Psoas muscle (tissue), 8 donors: ENCODE results near the gene MAP3K4. TPM values are rescaled to one million over a fixed set of nuclear protein-coding genes. Genes with fewer than 3 reads are reported as not detected.

Experiments used
- ATAC-seq, 4 donors: fragments of 200-7000 bp; cut with Tn5 transposase; one replicate each; pipeline ENCODE4 v1.9.1; 2020; ENCODE audit warnings: moderate library complexity in 3 of 4, mild to moderate bottlenecking in 2 of 4
- DNase-seq, 2 donors: peaks; one replicate each; pipeline ENCODE4 v3.0.0-alpha.2; 2020
- H3K27ac ChIP-seq: fragments of 200-600 bp; one replicate; pipeline ENCODE4 v1.8.0; 2022
- H3K27me3 ChIP-seq, 3 donors: fragments of 200-600 bp in 1 of 3; one replicate each; pipeline versions ENCODE4 v1.6.1 to v1.8.0; 2013 to 2022; ENCODE audit warnings: low read length in 2 of 3, mild to moderate bottlenecking in 2 of 3, moderate library complexity in 1 of 3; ENCODE audit not compliant: insufficient read depth in 3 of 3
- H3K36me3 ChIP-seq, 2 donors: fragments of 200-600 bp in 1 of 2; one replicate each; pipeline versions ENCODE4 v1.6.1 to v1.8.0; 2013 to 2022; ENCODE audit warnings: low read depth in 1 of 2, mild to moderate bottlenecking in 1 of 2, moderate library complexity in 1 of 2; ENCODE audit not compliant: insufficient read depth in 1 of 2
- H3K4me1 ChIP-seq: fragments of 200-600 bp; one replicate; pipeline ENCODE4 v1.8.0; 2022
- H3K4me3 ChIP-seq: fragments of 200-600 bp; one replicate; pipeline ENCODE4 v1.8.0; 2022; ENCODE audit warnings: mild to moderate bottlenecking
- H3K9me3 ChIP-seq: fragments of 200-600 bp; one replicate; pipeline ENCODE4 v1.8.0; 2022
- WGBS, 3 donors: extraction: QIAGEN DNeasy Blood & Tissue Kit; methylation state at CpG; one replicate each; pipeline versions ENCODE4 v1.1.6 to v1.1.7; 2013; 5-methylcytosine and 5-hydroxymethylcytosine counted together
- intact Hi-C, 2 donors: fragments of 100-400 bp; cut with DNase I; formaldehyde crosslinking; loops; one replicate each; pipeline versions ENCODE4 v1.11.0 to v1.14.2; 2022
- polyA plus RNA-seq, 3 donors: library from polyadenylated mRNA; stranded (reverse); fragments of 200-250 nt; gene quantifications; one replicate each; pipeline ENCODE4 v1.2.3, GENCODE V29; 2013
- total RNA-seq, 4 donors: library from RNA; stranded (reverse); fragmentation: NEBNext Ultra II Directional in 2 of 4; extraction: Animal tissue kit (Norgen Biotek cat#: 25700) in 2 of 4; gene quantifications; one replicate each; pipeline versions ENCODE4 v1.2.1 to v1.2.4, GENCODE V29; 2021 to 2023
- TF ChIP-seq, protein P1 (sequence below): fragments of 200-600 bp; IDR thresholded peaks from one replicate; pipeline ENCODE4 v1.8.0; 2022; ENCODE audit warnings: antibody characterized with exemption
- donor health status: healthy with polysubstance abuse.
- donor health status: DM: no; HTN: no; CAD: no; lungs with moderate emphysema.
- donor health status: Bipolar disorder and iron deficiency.
- donor health status: healthy.
- donor health status: DM: yes; HTN: yes; CAD: no.
- donor health status: DM: no; HTN: no; CAD: no.
- donor health status: DM: no; HTN: no; CAD: no.
- donor health status: DM: yes; HTN: yes; CAD: no.

Gene MAP3K4
- total and polyA plus RNA-seq, 7 donors: 13.5 to 45.8 (median 19.4) TPM

DNA sequence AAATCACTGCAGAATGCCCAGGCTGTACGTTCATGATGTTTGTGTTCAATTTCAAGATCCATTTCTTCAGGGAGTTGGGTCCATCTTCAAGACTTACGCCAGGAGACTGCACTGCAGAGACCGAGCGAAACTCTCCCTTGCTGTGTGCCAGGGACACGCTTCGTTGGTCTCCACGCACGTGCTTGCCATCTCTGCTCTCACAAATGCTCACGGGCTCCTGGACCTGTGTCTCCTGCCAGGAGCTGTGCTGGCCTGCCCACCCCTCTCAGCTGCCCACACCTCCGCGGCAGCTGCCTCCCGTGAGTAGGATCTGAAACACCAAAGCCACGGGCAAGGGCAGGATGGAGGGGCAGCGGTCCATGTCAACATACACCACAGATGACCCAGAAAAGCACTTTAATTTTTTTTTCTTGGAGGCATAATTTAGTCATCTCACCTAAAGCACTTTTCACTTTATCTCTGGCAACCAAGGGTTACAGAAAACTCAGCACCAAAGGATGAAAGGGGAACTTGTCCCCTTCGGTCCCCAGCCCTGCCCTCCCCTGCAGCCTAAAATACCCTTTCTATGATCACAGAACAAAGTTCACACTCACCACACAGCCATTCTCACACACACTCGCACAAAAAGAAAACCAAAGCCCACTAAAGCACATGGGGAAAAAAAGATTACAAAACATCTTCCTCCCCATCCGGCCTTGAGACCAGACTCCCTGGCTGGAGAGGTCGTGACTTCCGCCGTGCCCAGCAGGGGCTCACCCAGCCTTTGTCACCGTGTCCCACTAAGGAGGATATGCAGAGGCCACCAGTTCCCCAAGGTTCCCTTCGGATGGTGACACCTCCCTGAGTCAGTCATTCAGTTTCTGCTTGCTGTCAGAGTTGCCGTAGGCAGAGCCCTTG, 144.4 kb downstream of the MAP3K4 start:
- Histone ChIP-seq H3K9me3 (no peaks in the 10 kb centered on the region), H3K4me1 (no peaks in the 10 kb centered on the region), H3K27me3 (no peaks in the 10 kb centered on the region), H3K36me3 (peaks cover 0 to 30% of the 10 kb centered on the region in 2 donors), H3K27ac (no peak overlapping the region), H3K4me3 (no peak overlapping the region)
- ATAC-seq: no peak
- TF ChIP-seq, protein P1, sequence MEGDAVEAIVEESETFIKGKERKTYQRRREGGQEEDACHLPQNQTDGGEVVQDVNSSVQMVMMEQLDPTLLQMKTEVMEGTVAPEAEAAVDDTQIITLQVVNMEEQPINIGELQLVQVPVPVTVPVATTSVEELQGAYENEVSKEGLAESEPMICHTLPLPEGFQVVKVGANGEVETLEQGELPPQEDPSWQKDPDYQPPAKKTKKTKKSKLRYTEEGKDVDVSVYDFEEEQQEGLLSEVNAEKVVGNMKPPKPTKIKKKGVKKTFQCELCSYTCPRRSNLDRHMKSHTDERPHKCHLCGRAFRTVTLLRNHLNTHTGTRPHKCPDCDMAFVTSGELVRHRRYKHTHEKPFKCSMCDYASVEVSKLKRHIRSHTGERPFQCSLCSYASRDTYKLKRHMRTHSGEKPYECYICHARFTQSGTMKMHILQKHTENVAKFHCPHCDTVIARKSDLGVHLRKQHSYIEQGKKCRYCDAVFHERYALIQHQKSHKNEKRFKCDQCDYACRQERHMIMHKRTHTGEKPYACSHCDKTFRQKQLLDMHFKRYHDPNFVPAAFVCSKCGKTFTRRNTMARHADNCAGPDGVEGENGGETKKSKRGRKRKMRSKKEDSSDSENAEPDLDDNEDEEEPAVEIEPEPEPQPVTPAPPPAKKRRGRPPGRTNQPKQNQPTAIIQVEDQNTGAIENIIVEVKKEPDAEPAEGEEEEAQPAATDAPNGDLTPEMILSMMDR: no peak
- 80 to 84% (median 82%) methylated on average over 23 of the region's 23 CpGs for WGBS, 3 donors
- intact Hi-C loops: no loop called here
- no peak for DNase-seq

- ATAC-seq (no peak), DNase-seq (no peak)
- no peaks in the 10 kb centered on the region for H3K9me3 ChIP-seq
- 92% methylated on average over 11 of the region's 11 CpGs for WGBS, 3 donors
- no peak overlapping the region for H3K27ac ChIP-seq
- no peaks in the 10 kb centered on the region for H3K27me3 ChIP-seq
- no peaks in the 10 kb centered on the region for H3K4me1 ChIP-seq
- intact Hi-C loops: no loop called here
- no peak overlapping the region for H3K4me3 ChIP-seq
- TF ChIP-seq, protein P1: no peak
- peaks cover 0 to 30% of the 10 kb centered on the region in 2 donors for H3K36me3 ChIP-seq
Measured at GRCh38 chr6:161136655-161137054, 145.1 kb downstream of the MAP3K4 start.

DNA sequence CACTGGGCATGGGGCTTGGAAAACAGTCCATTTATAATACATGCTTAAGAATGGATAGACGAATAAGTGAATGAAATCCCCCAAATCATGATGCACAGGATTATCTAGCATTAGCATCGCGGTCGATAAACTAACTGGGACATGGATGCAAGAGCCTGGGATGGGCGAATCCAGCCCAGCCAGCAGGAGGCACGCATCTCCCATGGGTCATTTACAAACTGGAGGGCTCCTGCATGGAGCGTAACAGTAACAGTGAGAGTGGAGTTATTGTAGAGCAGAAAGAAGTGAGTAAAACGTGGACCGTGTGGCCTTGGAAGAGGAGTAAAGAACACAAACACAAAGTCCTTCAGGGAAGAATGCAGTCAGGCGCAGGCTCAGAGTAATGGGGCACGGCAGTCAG, 145.8 kb downstream of the MAP3K4 start:
- ATAC-seq (no peak), DNase-seq (no peak)
- H3K9me3 ChIP-seq: no peaks in the 10 kb centered on the region
- WGBS, 3 donors: 95 to 98% (median 95%) methylated on average over 11 of the region's 11 CpGs
- intact Hi-C loops: no loop called here
- no peaks in the 10 kb centered on the region for H3K4me1 ChIP-seq
- H3K27ac ChIP-seq: no peak overlapping the region
- H3K27me3 ChIP-seq: no peaks in the 10 kb centered on the region
- TF ChIP-seq, protein P1: no peak
- no peak overlapping the region for H3K4me3 ChIP-seq
- peaks cover 0 to 30% of the 10 kb centered on the region in 2 donors for H3K36me3 ChIP-seq

GRCh38 chr6:161137839-161138542, 146.4 kb downstream of the MAP3K4 start:
- TF ChIP-seq, protein P1: no peak
- Histone ChIP-seq H3K27me3 (no peaks in the 10 kb centered on the region), H3K36me3 (peaks cover 0 to 25% of the 10 kb centered on the region in 2 donors), H3K4me1 (no peaks in the 10 kb centered on the region), H3K9me3 (no peaks in the 10 kb centered on the region), H3K4me3 (no peak overlapping the region), H3K27ac (no peak overlapping the region)
- no peak for DNase-seq
- intact Hi-C loops: no loop called here
- ATAC-seq: no peak
- 96 to 98% (median 97%) methylated on average over 12 of the region's 12 CpGs for WGBS, 3 donors
